ENCODE data around the gene NEURL1B. TPM values are rescaled to one million over a fixed set of nuclear protein-coding genes. Genes with fewer than 3 reads are reported as not detected.

NEURL1B gene
- polyA plus RNA-seq, 1 of the 3 experiments (the other 2 are of a cell fraction), result 2.8 TPM

DNA sequence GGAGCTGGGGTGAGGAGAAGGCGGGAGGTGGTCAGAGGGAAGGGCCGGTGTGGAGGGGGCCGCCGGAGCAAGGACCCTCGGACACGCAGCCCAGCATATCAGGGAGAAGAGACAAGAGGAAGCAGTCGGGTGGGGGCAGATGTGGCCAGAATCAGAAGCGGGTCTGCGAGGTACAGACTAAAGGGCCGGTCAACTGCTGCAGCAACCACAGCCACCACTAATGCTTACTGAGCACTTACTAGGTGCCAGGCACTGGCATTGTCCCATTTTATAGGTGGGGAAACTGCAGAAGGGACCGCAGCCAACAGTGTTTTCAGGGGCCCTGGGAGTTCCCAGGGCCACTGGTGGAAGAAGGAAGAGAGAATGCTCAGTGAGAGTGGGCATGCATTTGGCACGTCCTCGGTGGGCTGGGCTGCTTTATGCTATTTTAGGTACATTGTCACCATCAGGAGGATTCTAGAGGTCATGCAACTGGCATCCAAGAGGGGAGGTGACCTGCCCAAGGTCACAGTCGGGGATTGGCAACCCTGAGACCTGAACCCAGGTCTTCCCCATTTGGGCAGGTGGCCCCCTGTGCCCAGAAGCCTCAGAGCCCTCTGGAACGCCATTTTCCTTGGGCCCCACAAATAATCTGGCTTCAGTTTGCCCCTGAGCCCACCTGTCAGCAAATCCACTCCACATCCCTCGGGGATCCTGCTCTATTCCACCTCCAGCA is 76.6 kb downstream of the NEURL1B start (continued):
- TF ChIP-seq, protein P1, sequence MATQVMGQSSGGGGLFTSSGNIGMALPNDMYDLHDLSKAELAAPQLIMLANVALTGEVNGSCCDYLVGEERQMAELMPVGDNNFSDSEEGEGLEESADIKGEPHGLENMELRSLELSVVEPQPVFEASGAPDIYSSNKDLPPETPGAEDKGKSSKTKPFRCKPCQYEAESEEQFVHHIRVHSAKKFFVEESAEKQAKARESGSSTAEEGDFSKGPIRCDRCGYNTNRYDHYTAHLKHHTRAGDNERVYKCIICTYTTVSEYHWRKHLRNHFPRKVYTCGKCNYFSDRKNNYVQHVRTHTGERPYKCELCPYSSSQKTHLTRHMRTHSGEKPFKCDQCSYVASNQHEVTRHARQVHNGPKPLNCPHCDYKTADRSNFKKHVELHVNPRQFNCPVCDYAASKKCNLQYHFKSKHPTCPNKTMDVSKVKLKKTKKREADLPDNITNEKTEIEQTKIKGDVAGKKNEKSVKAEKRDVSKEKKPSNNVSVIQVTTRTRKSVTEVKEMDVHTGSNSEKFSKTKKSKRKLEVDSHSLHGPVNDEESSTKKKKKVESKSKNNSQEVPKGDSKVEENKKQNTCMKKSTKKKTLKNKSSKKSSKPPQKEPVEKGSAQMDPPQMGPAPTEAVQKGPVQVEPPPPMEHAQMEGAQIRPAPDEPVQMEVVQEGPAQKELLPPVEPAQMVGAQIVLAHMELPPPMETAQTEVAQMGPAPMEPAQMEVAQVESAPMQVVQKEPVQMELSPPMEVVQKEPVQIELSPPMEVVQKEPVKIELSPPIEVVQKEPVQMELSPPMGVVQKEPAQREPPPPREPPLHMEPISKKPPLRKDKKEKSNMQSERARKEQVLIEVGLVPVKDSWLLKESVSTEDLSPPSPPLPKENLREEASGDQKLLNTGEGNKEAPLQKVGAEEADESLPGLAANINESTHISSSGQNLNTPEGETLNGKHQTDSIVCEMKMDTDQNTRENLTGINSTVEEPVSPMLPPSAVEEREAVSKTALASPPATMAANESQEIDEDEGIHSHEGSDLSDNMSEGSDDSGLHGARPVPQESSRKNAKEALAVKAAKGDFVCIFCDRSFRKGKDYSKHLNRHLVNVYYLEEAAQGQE (IDR thresholded peaks at IDR 0.05; ENCODE audit: low read depth, low read length), result no peak
- TF ChIP-seq TCF12 (IDR thresholded peaks at IDR 0.05) (no peak), GABPA (IDR thresholded peaks at IDR 0.05; ENCODE audit: low read depth) (no peak), SMC3 (IDR thresholded peaks at IDR 0.05; ENCODE audit: low read depth, low read length) (no peak)
- TF ChIP-seq, protein P2, sequence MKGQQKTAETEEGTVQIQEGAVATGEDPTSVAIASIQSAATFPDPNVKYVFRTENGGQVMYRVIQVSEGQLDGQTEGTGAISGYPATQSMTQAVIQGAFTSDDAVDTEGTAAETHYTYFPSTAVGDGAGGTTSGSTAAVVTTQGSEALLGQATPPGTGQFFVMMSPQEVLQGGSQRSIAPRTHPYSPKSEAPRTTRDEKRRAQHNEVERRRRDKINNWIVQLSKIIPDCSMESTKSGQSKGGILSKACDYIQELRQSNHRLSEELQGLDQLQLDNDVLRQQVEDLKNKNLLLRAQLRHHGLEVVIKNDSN (IDR thresholded peaks at IDR 0.05; ENCODE audit: borderline replicate concordance, low read depth), result no peak

DNA sequence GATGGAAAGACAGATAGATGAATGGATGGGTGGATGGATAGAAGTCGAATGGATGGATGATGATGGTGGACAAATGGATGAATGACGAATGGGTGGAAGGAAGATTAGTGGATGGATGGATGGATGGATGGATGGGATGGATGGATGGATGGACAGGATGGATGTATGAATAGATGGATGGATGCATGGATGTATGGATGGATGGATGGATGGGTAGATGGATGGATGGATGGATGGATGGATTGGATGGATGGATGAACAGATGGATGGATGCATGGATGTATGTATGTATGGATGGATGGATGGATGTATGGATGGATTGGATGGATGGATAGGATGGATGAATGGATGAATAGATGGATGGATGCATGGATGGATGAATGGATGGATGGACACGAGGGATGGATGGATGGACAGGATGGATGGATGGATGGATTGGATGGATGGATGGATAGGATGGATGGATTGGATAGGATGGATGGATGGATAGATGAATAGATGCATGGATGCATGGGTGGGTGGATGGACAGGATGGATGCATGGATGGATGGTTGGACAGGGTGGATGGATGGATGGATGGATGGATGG is 77.6 kb downstream of the NEURL1B start:
- no peaks in the 10 kb centered on the region for H3K36me3 ChIP-seq (replicated peaks in 1 of 2; ENCODE audit: control insufficient read depth in 1 of 2, insufficient read depth in 2 of 2, low read length in 1 of 2)
- ChIA-PET CTCF (interaction anchor here (2.2 to 2.3 kb wide), 2 partner anchors 54 to 214 kb away, joined by 9 to 14 read pairs; no protein-coding TSS in a partner anchor), POLR2A (no interaction called here)
- no peaks in the 10 kb centered on the region for H4K20me1 ChIP-seq (ENCODE audit: insufficient read depth)
- no peaks in the 10 kb centered on the region for H3K9me2 ChIP-seq
- H3K4me3 ChIP-seq (ENCODE audit: low read depth in 2 of 2, low read length in 1 of 2), result no peak overlapping the region
- H3K9me3 ChIP-seq, result no peaks in the 10 kb centered on the region
- 81% methylated on average over 3 of the region's 3 CpGs for WGBS (ENCODE audit: low lambda C conversion rate)
- H3K4me1 ChIP-seq (ENCODE audit: control insufficient read depth in 1 of 2, insufficient read depth in 2 of 2, low read depth in 1 of 2, low read length in 1 of 2), result peaks cover 5 to 13% of the 10 kb centered on the region in 2 experiments; a peak in 2 of 4 replicates
- DNase-seq, result no peak
- H3K27me3 ChIP-seq (ENCODE audit: insufficient read depth), result no peaks in the 10 kb centered on the region
- no peak overlapping the region for H2AFZ ChIP-seq (ENCODE audit: low read depth)
- H3F3A ChIP-seq (replicated peaks; ENCODE audit: insufficient read depth), result no peaks in the 10 kb centered on the region
- no peak overlapping the region for H3K4me2 ChIP-seq
- no peak overlapping the region for H3K9ac ChIP-seq
- no peaks in the 10 kb centered on the region for H3K79me2 ChIP-seq (ENCODE audit: insufficient read depth)
- H3K27ac ChIP-seq (ENCODE audit: low read depth in 2 of 2, low read length in 1 of 2), result no peak overlapping the region
- TF ChIP-seq JUND (IDR thresholded peaks at IDR 0.05) (no peak), FOXJ3 (CRISPR knock-in tag; IDR thresholded peaks at IDR 0.05) (no peak), FOXM1 (IDR thresholded peaks at IDR 0.05; ENCODE audit: low read depth) (no peak), ELF1 (IDR thresholded peaks at IDR 0.05) (no peak), FOSL2 (IDR thresholded peaks at IDR 0.05; ENCODE audit: borderline replicate concordance, low read depth) (no peak), TEAD4 (IDR thresholded peaks at IDR 0.05; ENCODE audit: borderline replicate concordance, insufficient read depth) (no peak), SIN3A (IDR thresholded peaks at IDR 0.05; ENCODE audit: borderline replicate concordance, low read depth, low read length) (no peak), RAD21 (IDR thresholded peaks at IDR 0.05; ENCODE audit: low read length) (no peak), RFX5 (IDR thresholded peaks at IDR 0.05; ENCODE audit: low read length) (no peak)
- TF ChIP-seq, protein P3, sequence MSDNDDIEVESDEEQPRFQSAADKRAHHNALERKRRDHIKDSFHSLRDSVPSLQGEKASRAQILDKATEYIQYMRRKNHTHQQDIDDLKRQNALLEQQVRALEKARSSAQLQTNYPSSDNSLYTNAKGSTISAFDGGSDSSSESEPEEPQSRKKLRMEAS (IDR thresholded peaks at IDR 0.05; ENCODE audit: low read depth), result no peak
- TF ChIP-seq, protein P4, sequence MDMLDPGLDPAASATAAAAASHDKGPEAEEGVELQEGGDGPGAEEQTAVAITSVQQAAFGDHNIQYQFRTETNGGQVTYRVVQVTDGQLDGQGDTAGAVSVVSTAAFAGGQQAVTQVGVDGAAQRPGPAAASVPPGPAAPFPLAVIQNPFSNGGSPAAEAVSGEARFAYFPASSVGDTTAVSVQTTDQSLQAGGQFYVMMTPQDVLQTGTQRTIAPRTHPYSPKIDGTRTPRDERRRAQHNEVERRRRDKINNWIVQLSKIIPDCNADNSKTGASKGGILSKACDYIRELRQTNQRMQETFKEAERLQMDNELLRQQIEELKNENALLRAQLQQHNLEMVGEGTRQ (IDR thresholded peaks at IDR 0.05; ENCODE audit: borderline replicate concordance, low read depth, low read length), result no peak
- TF ChIP-seq, protein P5, sequence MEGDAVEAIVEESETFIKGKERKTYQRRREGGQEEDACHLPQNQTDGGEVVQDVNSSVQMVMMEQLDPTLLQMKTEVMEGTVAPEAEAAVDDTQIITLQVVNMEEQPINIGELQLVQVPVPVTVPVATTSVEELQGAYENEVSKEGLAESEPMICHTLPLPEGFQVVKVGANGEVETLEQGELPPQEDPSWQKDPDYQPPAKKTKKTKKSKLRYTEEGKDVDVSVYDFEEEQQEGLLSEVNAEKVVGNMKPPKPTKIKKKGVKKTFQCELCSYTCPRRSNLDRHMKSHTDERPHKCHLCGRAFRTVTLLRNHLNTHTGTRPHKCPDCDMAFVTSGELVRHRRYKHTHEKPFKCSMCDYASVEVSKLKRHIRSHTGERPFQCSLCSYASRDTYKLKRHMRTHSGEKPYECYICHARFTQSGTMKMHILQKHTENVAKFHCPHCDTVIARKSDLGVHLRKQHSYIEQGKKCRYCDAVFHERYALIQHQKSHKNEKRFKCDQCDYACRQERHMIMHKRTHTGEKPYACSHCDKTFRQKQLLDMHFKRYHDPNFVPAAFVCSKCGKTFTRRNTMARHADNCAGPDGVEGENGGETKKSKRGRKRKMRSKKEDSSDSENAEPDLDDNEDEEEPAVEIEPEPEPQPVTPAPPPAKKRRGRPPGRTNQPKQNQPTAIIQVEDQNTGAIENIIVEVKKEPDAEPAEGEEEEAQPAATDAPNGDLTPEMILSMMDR (IDR thresholded peaks at IDR 0.05), result no peak
- TF ChIP-seq, protein P6, sequence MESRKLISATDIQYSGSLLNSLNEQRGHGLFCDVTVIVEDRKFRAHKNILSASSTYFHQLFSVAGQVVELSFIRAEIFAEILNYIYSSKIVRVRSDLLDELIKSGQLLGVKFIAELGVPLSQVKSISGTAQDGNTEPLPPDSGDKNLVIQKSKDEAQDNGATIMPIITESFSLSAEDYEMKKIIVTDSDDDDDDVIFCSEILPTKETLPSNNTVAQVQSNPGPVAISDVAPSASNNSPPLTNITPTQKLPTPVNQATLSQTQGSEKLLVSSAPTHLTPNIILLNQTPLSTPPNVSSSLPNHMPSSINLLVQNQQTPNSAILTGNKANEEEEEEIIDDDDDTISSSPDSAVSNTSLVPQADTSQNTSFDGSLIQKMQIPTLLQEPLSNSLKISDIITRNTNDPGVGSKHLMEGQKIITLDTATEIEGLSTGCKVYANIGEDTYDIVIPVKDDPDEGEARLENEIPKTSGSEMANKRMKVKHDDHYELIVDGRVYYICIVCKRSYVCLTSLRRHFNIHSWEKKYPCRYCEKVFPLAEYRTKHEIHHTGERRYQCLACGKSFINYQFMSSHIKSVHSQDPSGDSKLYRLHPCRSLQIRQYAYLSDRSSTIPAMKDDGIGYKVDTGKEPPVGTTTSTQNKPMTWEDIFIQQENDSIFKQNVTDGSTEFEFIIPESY (IDR thresholded peaks at IDR 0.05; ENCODE audit: borderline replicate concordance, low read depth), result no peak
